H1 (cell line): ENCODE results near the gene ADORA1. TPM values are rescaled to one million over a fixed set of nuclear protein-coding genes. Genes with fewer than 3 reads are reported as not detected.
A peak's percentile ranks its signal among the peaks of the same experiment; 100 is the strongest.

ENCODE experiments used
- CTCF ChIA-PET: fragments of 300-600 bp; sonication (Branson Sonifier 250); formaldehyde crosslinking; loops from one replicate; lab custom pipeline; 2021; ENCODE audit not compliant: partially characterized antibody; lab: Charles Lee
- POLR2A ChIA-PET: fragments of 300-600 bp; sonication (Branson Sonifier 250); formaldehyde crosslinking; loops from one replicate; lab custom pipeline; 2021; ENCODE audit warnings: inconsistent platforms; ENCODE audit not compliant: partially characterized antibody; lab: Charles Lee
- DNase-seq, 2 experiments: peaks; one replicate each; pipeline versions ENCODE4 v3.0.0 to v3.0.0-alpha.2; 2010 to 2022; ENCODE audit warnings: low spot score in 2 of 2, low read depth in 1 of 2, mixed read lengths in 1 of 2
- FAIRE-seq: peaks from 2 replicates; lab custom pipeline; 2011; peaks lifted over from hg19 to GRCh38; lab: Jason Lieb, UNC
- H2AFZ ChIP-seq: 2 replicates; pipeline ENCODE4 v1.8.1; 2012; ENCODE audit warnings: low read length, inconsistent platforms
- H2AK5ac ChIP-seq: 2 replicates; pipeline ENCODE4 v1.6.1; 2013; ENCODE audit warnings: low read depth, low read length
- H2BK120ac ChIP-seq: replicated peaks from 2 replicates; pipeline ENCODE3; 2013; ENCODE audit warnings: low read depth, low read length, inconsistent platforms
- H2BK12ac ChIP-seq: 2 replicates; pipeline ENCODE4 v1.6.1; 2013; ENCODE audit warnings: low read depth, low read length
- H2BK15ac ChIP-seq: 2 replicates; pipeline ENCODE4 v1.6.1; 2013; ENCODE audit warnings: low read length
- H2BK20ac ChIP-seq: 2 replicates; pipeline ENCODE4 v1.6.1; 2013; ENCODE audit warnings: low read length
- H2BK5ac ChIP-seq: 2 replicates; pipeline ENCODE4 v1.6.1; 2013; ENCODE audit warnings: low read depth, low read length
- H3K14ac ChIP-seq: 2 replicates; pipeline ENCODE4 v1.6.1; 2013; ENCODE audit warnings: inconsistent platforms; ENCODE audit not compliant: insufficient read length
- H3K18ac ChIP-seq: 2 replicates; pipeline ENCODE4 v1.6.1; 2013; ENCODE audit warnings: low read length; ENCODE audit errors: extremely low read depth
- H3K23ac ChIP-seq: 2 replicates; pipeline ENCODE4 v1.6.1; 2013; ENCODE audit warnings: inconsistent platforms; ENCODE audit not compliant: insufficient read length
- H3K23me2 ChIP-seq: 2 replicates; pipeline ENCODE4 v1.6.1; 2013; ENCODE audit warnings: low read depth, low read length
- H3K27ac ChIP-seq: 2 replicates; pipeline ENCODE4 v1.6.1; 2011; ENCODE audit warnings: low read depth, low read length, inconsistent platforms
- H3K27me3 ChIP-seq, 4 experiments: replicated peaks in 1 of 4; 1 replicate in 1 of 4; 2 replicates in 3 of 4; pipeline versions ENCODE4 v1.6.1 to v1.8.1; 2011 to 2013; ENCODE audit warnings: low read length in 3 of 4, mild to moderate bottlenecking in 3 of 4, inconsistent platforms in 2 of 4, mixed read lengths in 2 of 4, moderate library complexity in 1 of 4; ENCODE audit not compliant: control insufficient read depth in 3 of 4, insufficient read depth in 3 of 4; ENCODE audit errors: extremely low read depth in 1 of 4
- H3K36me3 ChIP-seq, 4 experiments: 2 replicates each; pipeline versions ENCODE4 v1.6.1 to v1.8.1; 2011 to 2013; ENCODE audit warnings: mild to moderate bottlenecking in 4 of 4, low read length in 3 of 4, moderate library complexity in 2 of 4, control low read depth in 1 of 4, inconsistent platforms in 1 of 4; ENCODE audit not compliant: insufficient read depth in 4 of 4, control insufficient read depth in 2 of 4
- H3K4ac ChIP-seq: replicated peaks from 2 replicates; pipeline ENCODE3; 2013; ENCODE audit warnings: low read length, low read depth, mixed read lengths, inconsistent platforms; ENCODE audit not compliant: insufficient read length
- H3K4me1 ChIP-seq, 4 experiments: replicated peaks in 1 of 4; 1 replicate in 1 of 4; 2 replicates in 3 of 4; pipeline versions ENCODE4 v1.6.1 to v1.8.1; 2011 to 2013; ENCODE audit warnings: low read length in 3 of 4, inconsistent platforms in 2 of 4, mixed read lengths in 1 of 4; ENCODE audit not compliant: insufficient read depth in 4 of 4, control insufficient read depth in 3 of 4
- H3K4me2 ChIP-seq, 2 experiments: 2 replicates each; pipeline versions ENCODE4 v1.6.1 to v1.8.1; 2011 to 2013; ENCODE audit warnings: low read depth in 2 of 2, low read length in 2 of 2, control low read depth in 1 of 2, inconsistent platforms in 1 of 2, mild to moderate bottlenecking in 1 of 2; ENCODE audit not compliant: insufficient read depth in 1 of 2
- H3K4me3 ChIP-seq, 4 experiments: fragments of 200-600, 300-600 bp in 1 of 4; sonication (generic), shearing (Covaris generic), sonication (Bioruptor Twin) in 1 of 4; 2 replicates each; pipeline versions ENCODE4 v1.5.1 to v1.8.1; 2011 to 2016; ENCODE audit warnings: low read length in 4 of 4, low read depth in 3 of 4, control low read depth in 2 of 4, inconsistent platforms in 2 of 4, mild to moderate bottlenecking in 2 of 4, mixed read lengths in 1 of 4, moderate library complexity in 1 of 4; ENCODE audit not compliant: insufficient read depth in 2 of 4; ENCODE audit errors: extremely low read depth in 1 of 4
- H3K56ac ChIP-seq: replicated peaks from 2 replicates; pipeline ENCODE3; 2013; ENCODE audit warnings: low read depth, mild to moderate bottlenecking, mixed read lengths, low read length, inconsistent platforms; ENCODE audit not compliant: insufficient read length
- H3K79me1 ChIP-seq: 2 replicates; pipeline ENCODE4 v1.6.1; 2013; ENCODE audit warnings: low read depth, low read length, control low read depth
- H3K79me2 ChIP-seq, 2 experiments: 2 replicates each; pipeline versions ENCODE4 v1.6.1 to v1.8.1; 2012 to 2013; ENCODE audit warnings: low read length in 2 of 2, mild to moderate bottlenecking in 2 of 2, inconsistent platforms in 1 of 2; ENCODE audit not compliant: insufficient read depth in 2 of 2, control insufficient read depth in 1 of 2
- H3K9ac ChIP-seq, 4 experiments: replicated peaks in 1 of 4; 1 replicate in 1 of 4; 2 replicates in 3 of 4; pipeline versions ENCODE4 v1.6.1 to v1.8.1; 2011 to 2013; ENCODE audit warnings: low read depth in 3 of 4, low read length in 3 of 4, control low read depth in 2 of 4, mild to moderate bottlenecking in 2 of 4, moderate library complexity in 2 of 4, inconsistent platforms in 1 of 4; ENCODE audit errors: extremely low read depth in 1 of 4
- H3K9me3 ChIP-seq, 2 experiments: 2 replicates each; pipeline versions ENCODE4 v1.6.1 to v1.8.1; 2012 to 2013; ENCODE audit warnings: mild to moderate bottlenecking in 2 of 2, moderate library complexity in 2 of 2, control low read depth in 1 of 2, inconsistent platforms in 1 of 2, low read depth in 1 of 2, low read length in 1 of 2, mixed read lengths in 1 of 2; ENCODE audit not compliant: insufficient read depth in 2 of 2
- H4K20me1 ChIP-seq, 2 experiments: replicated peaks in 1 of 2; 2 replicates each; pipeline versions ENCODE3 to v1.8.1; 2011 to 2013; ENCODE audit warnings: inconsistent platforms in 2 of 2, low read length in 2 of 2, mild to moderate bottlenecking in 1 of 2; ENCODE audit not compliant: insufficient read depth in 2 of 2, control insufficient read depth in 1 of 2
- H4K5ac ChIP-seq: 2 replicates; pipeline ENCODE4 v1.6.1; 2013; ENCODE audit warnings: low read length, low read depth, mixed read lengths, inconsistent platforms; ENCODE audit not compliant: insufficient read length
- H4K8ac ChIP-seq: 2 replicates; pipeline ENCODE4 v1.8.0; 2013; ENCODE audit warnings: mild to moderate bottlenecking, moderate library complexity, low read length, inconsistent platforms; ENCODE audit not compliant: insufficient read depth; ENCODE audit errors: extremely low read depth
- H4K91ac ChIP-seq: replicated peaks from 2 replicates; pipeline ENCODE3; 2013; ENCODE audit warnings: low read length, mixed read lengths, inconsistent platforms; ENCODE audit not compliant: insufficient read length
- BACH1 ChIP-seq: IDR thresholded peaks from 2 replicates; pipeline ENCODE4 v1.6.1; 2012; ENCODE audit warnings: low read length, improper control_type of control experiment
- CBX8 ChIP-seq: fragments of 300-800, 300-1000 bp; sonication (generic); IDR thresholded peaks from 2 replicates; pipeline ENCODE4 v1.7.1; 2016; ENCODE audit warnings: low read depth, low read length, borderline replicate concordance
- EP300 ChIP-seq, 2 experiments: IDR thresholded peaks; 1 replicate in 1 of 2; 2 replicates in 1 of 2; pipeline ENCODE4 v1.6.1; 2011 to 2012; ENCODE audit warnings: low read depth in 2 of 2, low read length in 2 of 2, mild to moderate bottlenecking in 2 of 2, borderline replicate concordance in 1 of 2, inconsistent platforms in 1 of 2, moderate library complexity in 1 of 2
- JUN ChIP-seq: IDR thresholded peaks from 2 replicates; pipeline ENCODE4 v1.6.1; 2011; ENCODE audit warnings: low read depth, mild to moderate bottlenecking, improper control_type of control experiment, low read length
- KDM1A ChIP-seq: fragments of 200-600, 300-600 bp; sonication (generic); IDR thresholded peaks from 2 replicates; pipeline ENCODE4 v1.7.1; 2016; ENCODE audit warnings: mild to moderate bottlenecking, low read length, borderline replicate concordance
- KDM5A ChIP-seq: fragments of 200-600 bp; IDR thresholded peaks from 2 replicates; pipeline ENCODE4 v1.7.1; 2012; ENCODE audit warnings: mild to moderate bottlenecking, low read length, inconsistent platforms, mixed read lengths
- NANOG ChIP-seq: IDR thresholded peaks from 2 replicates; pipeline ENCODE4 v1.6.1; 2011; ENCODE audit warnings: low read length, low read depth, mild to moderate bottlenecking, inconsistent platforms; ENCODE audit not compliant: insufficient read depth, poor library complexity, severe bottlenecking
- POLR2A ChIP-seq, 2 experiments: IDR thresholded peaks; 1 replicate in 1 of 2; 2 replicates in 1 of 2; pipeline ENCODE4 v1.6.1; 2011; ENCODE audit warnings: low read depth in 2 of 2, low read length in 2 of 2, mild to moderate bottlenecking in 2 of 2; ENCODE audit errors: control extremely low read depth in 1 of 2
- SIX5 ChIP-seq: IDR thresholded peaks from 2 replicates; pipeline ENCODE4 v1.6.1; 2011; ENCODE audit warnings: mild to moderate bottlenecking, low read depth, low read length
- TAF1 ChIP-seq: IDR thresholded peaks from 2 replicates; pipeline ENCODE4 v1.6.1; 2011; ENCODE audit warnings: mild to moderate bottlenecking, low read depth, low read length
- WGBS, 2 experiments: shearing (Covaris generic) in 1 of 2; methylation state at CpG; one replicate each; pipeline versions ENCODE4 v1.1.6 to v1.1.7; 2013 to 2015; ENCODE audit warnings: low lambda C conversion rate in 2 of 2, mixed read lengths in 2 of 2, inconsistent platforms in 1 of 2, low coverage in 1 of 2, missing lambda C conversion rate in 1 of 2; ENCODE audit not compliant: insufficient replicate concordance in 2 of 2, insufficient coverage in 1 of 2, insufficient read length in 1 of 2; ENCODE audit errors: extremely low coverage in 1 of 2, missing lambda C conversion rate in 1 of 2; 5-methylcytosine and 5-hydroxymethylcytosine counted together
- polyA plus RNA-seq, 7 experiments: library from polyadenylated mRNA; depleted of rRNA in 3 of 7; stranded (reverse) in 5 of 7; unstranded in 2 of 7; fragments of >200 nt in 5 of 7; fragments of 200-250 nt in 2 of 7; gene quantifications; 1 replicate in 5 of 7; 2 replicates in 1 of 7; 4 replicates in 1 of 7; pipeline versions ENCODE4 v1.2.1 to v1.2.3, GENCODE V29; 2011 to 2013; ENCODE audit warnings: missing spikeins in 2 of 7, mixed read lengths in 2 of 7
- total RNA-seq: library from RNA; stranded (reverse); fragmentation: NEBNext Ultra II Directional; extraction: Animal tissue kit (Norgen Biotek cat#: 25700); gene quantifications from 2 replicates; pipeline ENCODE4 v1.2.1, GENCODE V29; 2021

Gene ADORA1
- total and polyA plus RNA-seq, 2 of the 8 experiments (the other 6 are each of a cell fraction or from before 2014, with no cell fraction given): 3.3 to 6.7 TPM

- Histone ChIP-seq H3K4me2 (peak overlapping the region; percentile 7 to 76; a peak in 3 of 4 replicates), H4K20me1 (no peaks in the 10 kb centered on the region)
- CTCF ChIA-PET: interaction anchor here (0.6 to 49.1 kb wide), 27 partner anchors 9 to 484 kb away, joined by 3 to 1071 read pairs (median 10); partner anchors contain the start of genes ADORA1, MYBPH, MYOG and PPFIA4
- no peak for TF ChIP-seq BACH1
- TF ChIP-seq KDM1A: peak; percentile 99
- no peak for TF ChIP-seq KDM5A
- TF ChIP-seq NANOG: no peak
- no peak for TF ChIP-seq CBX8
- no peak for TF ChIP-seq POLR2A (IDR thresholded peaks at IDR 0.05; ENCODE audit: control extremely low read depth in 1 of 2, low read depth in 2 of 2, low read length in 2 of 2)
- TF ChIP-seq TAF1: 0 out of 2 replicates have a peak, but pooled peaks have one; percentile 22
- no peak for TF ChIP-seq SIX5
- TF ChIP-seq JUN: no peak
- peak in 1 of 2 experiments; percentile 29; a peak in 1 of 3 replicates for TF ChIP-seq EP300 (IDR thresholded peaks at IDR 0.05; ENCODE audit: borderline replicate concordance in 1 of 2, low read depth in 2 of 2, low read length in 2 of 2)
Observed at GRCh38 chr1:203117611-203118575, 9.6 kb upstream of the ADORA1 start.

More at GRCh38 chr1:203117611-203118575, 9.6 kb upstream of the ADORA1 start:
- POLR2A ChIA-PET: interaction anchor here (0.6 to 1.8 kb wide), 6 partner anchors 10 to 135 kb away, joined by 3 to 8 read pairs (median 4); partner anchors contain the start of gene ADORA1
- no peak overlapping the region; a peak in 1 of 7 replicates for H3K9ac ChIP-seq
- no peak overlapping the region for H3K4ac ChIP-seq
- no peak overlapping the region for H2BK120ac ChIP-seq
- no peaks in the 10 kb centered on the region for H3K79me2 ChIP-seq
- peaks cover 0 to 2% (median under 1%) of the 10 kb centered on the region in 4 experiments; a peak in 1 of 7 replicates for H3K4me1 ChIP-seq
- H2BK12ac ChIP-seq: no peak overlapping the region
- H3K23me2 ChIP-seq: no peaks in the 10 kb centered on the region
- peaks cover 0 to 6% (median 3%) of the 10 kb centered on the region in 4 experiments; a peak in 4 of 7 replicates for H3K27me3 ChIP-seq
- peak overlapping the region; percentile 97 for H2AFZ ChIP-seq
- no peaks in the 10 kb centered on the region for H3K36me3 ChIP-seq
- H2BK15ac ChIP-seq: peak overlapping the region; percentile 25; the same call in 1 of the 2 replicates
- no peak overlapping the region for H2BK20ac ChIP-seq
- no peak overlapping the region for H2BK5ac ChIP-seq
- H3K9me3 ChIP-seq: no peaks in the 10 kb centered on the region
- 0 out of 2 replicates have a peak overlapping the region, but pooled peaks have one; percentile 63 for H3K18ac ChIP-seq
- no peak overlapping the region for H3K56ac ChIP-seq
- H4K91ac ChIP-seq: peak overlapping the region; percentile 13
- no peak overlapping the region for H3K27ac ChIP-seq
- no peak overlapping the region for H2AK5ac ChIP-seq
- FAIRE-seq: peak; percentile 50
- H3K4me3 ChIP-seq: peak overlapping the region in 3 of 4 experiments; percentile 25 to 43 (median 32); a peak in 4 of 8 replicates
- no peak overlapping the region for H3K23ac ChIP-seq
- peak overlapping the region; percentile 62; the same call in 1 of the 2 replicates for H4K8ac ChIP-seq
- H4K5ac ChIP-seq: no peak overlapping the region
- H3K79me1 ChIP-seq: no peaks in the 10 kb centered on the region
- H3K14ac ChIP-seq: no peak overlapping the region
- peak; percentile 76 to 93 for DNase-seq
- WGBS, 2 experiments: 33% methylated on average over 30 of the region's 35 CpGs; no CpG with 5 or more reads in 1 of the 2 experiments
